SK-N-SH (cell line): ENCODE results near the gene ACSS1. TPM values are rescaled to one million over a fixed set of nuclear protein-coding genes. Genes with fewer than 3 reads are reported as not detected.

Source experiments
- CTCF ChIA-PET: fragments of 300-600, 350-600 bp; formaldehyde crosslinking; extraction: SDS; loops from one replicate; lab custom pipeline; 2021; lab: Yijun Ruan, JAX
- POLR2A ChIA-PET: fragments of 350-600 bp; sonication (Branson Sonifier 250); formaldehyde crosslinking; extraction: SDS; loops from one replicate; lab custom pipeline; 2020; ENCODE audit warnings: antibody characterized with exemption, inconsistent platforms; lab: Yijun Ruan, JAX
- DNase-seq: peaks from one replicate; pipeline ENCODE4 v3.0.0; 2012
- H2AFZ ChIP-seq: fragments of 200-600 bp; sonication (generic); 2 replicates; pipeline ENCODE4 v1.8.1; 2016; ENCODE audit warnings: antibody characterized with exemption, mild to moderate bottlenecking, low read depth
- H3F3A ChIP-seq: fragments of 200-600 bp; sonication (generic); replicated peaks from 2 replicates; pipeline ENCODE3; 2016; ENCODE audit warnings: antibody characterized with exemption, mild to moderate bottlenecking; ENCODE audit not compliant: insufficient read depth
- H3K27ac ChIP-seq, 2 experiments: fragments of 200-500 bp in 1 of 2; fragments of 200-600 bp in 1 of 2; sonication (Bioruptor generic) in 1 of 2; sonication (generic), shearing (Covaris generic) in 1 of 2; 2 replicates each; pipeline versions ENCODE4 v1.5.1 to v1.6.1; 2014 to 2016; ENCODE audit warnings: low read depth in 2 of 2, inconsistent platforms in 1 of 2, low read length in 1 of 2, mild to moderate bottlenecking in 1 of 2, mixed read lengths in 1 of 2
- H3K27me3 ChIP-seq: fragments of 200-600 bp; sonication (generic), shearing (Covaris generic); 2 replicates; pipeline ENCODE4 v1.6.1; 2016; ENCODE audit warnings: mixed run types; ENCODE audit not compliant: insufficient read depth
- H3K36me3 ChIP-seq, 2 experiments: fragments of 200-500 bp in 1 of 2; fragments of 200-600 bp in 1 of 2; sonication (Bioruptor generic) in 1 of 2; sonication (generic) in 1 of 2; replicated peaks in 1 of 2; 2 replicates each; pipeline versions ENCODE3 to v1.5.1; 2014 to 2016; ENCODE audit warnings: low read length in 1 of 2, mild to moderate bottlenecking in 1 of 2; ENCODE audit not compliant: insufficient read depth in 2 of 2, control insufficient read depth in 1 of 2
- H3K4me1 ChIP-seq, 2 experiments: fragments of 200-500 bp in 1 of 2; fragments of 200-600 bp in 1 of 2; sonication (Bioruptor generic) in 1 of 2; sonication (generic), shearing (Covaris generic) in 1 of 2; 2 replicates each; pipeline versions ENCODE4 v1.5.1 to v1.6.1; 2014 to 2016; ENCODE audit warnings: low read depth in 1 of 2, low read length in 1 of 2, mixed run types in 1 of 2; ENCODE audit not compliant: insufficient read depth in 2 of 2, control insufficient read depth in 1 of 2
- H3K4me2 ChIP-seq: fragments of 200-600 bp; sonication (generic), shearing (Covaris generic); 2 replicates; pipeline ENCODE4 v1.6.1; 2017; ENCODE audit warnings: mixed run types
- H3K4me3 ChIP-seq, 2 experiments: fragments of 200-500 bp in 1 of 2; fragments of 200-600 bp in 1 of 2; sonication (Bioruptor generic) in 1 of 2; sonication (generic), shearing (Covaris generic) in 1 of 2; 2 replicates each; pipeline versions ENCODE4 v1.5.1 to v1.8.1; 2014 to 2016; ENCODE audit warnings: low read depth in 2 of 2, inconsistent platforms in 1 of 2, low read length in 1 of 2, mild to moderate bottlenecking in 1 of 2, mixed read lengths in 1 of 2, moderate library complexity in 1 of 2
- H3K79me2 ChIP-seq: fragments of 200-600 bp; sonication (generic); 2 replicates; pipeline ENCODE4 v1.8.1; 2017; ENCODE audit warnings: mild to moderate bottlenecking; ENCODE audit not compliant: insufficient read depth
- H3K9ac ChIP-seq: fragments of 200-600 bp; sonication (generic); 2 replicates; pipeline ENCODE4 v1.6.1; 2017; ENCODE audit warnings: mixed run types
- H3K9me2 ChIP-seq: fragments of 200-600 bp; sonication (generic); 2 replicates; pipeline ENCODE4 v1.6.1; 2017; ENCODE audit warnings: mixed run types
- H3K9me3 ChIP-seq: fragments of 200-600 bp; sonication (generic); 2 replicates; pipeline ENCODE4 v1.6.1; 2017; ENCODE audit warnings: mixed run types, mild to moderate bottlenecking, moderate library complexity
- H4K20me1 ChIP-seq: fragments of 200-600 bp; sonication (generic); 2 replicates; pipeline ENCODE4 v1.6.1; 2017; ENCODE audit warnings: mild to moderate bottlenecking, mixed run types; ENCODE audit not compliant: insufficient read depth
- EP300 ChIP-seq, 2 experiments: IDR thresholded peaks; 2 replicates each; pipeline versions ENCODE4 v1.4.0 to v1.6.1; 2012; ENCODE audit warnings: borderline replicate concordance in 1 of 2, low read depth in 1 of 2, low read length in 1 of 2
- EZH2phosphoT487 ChIP-seq: fragments of 200-600 bp; sonication (generic); IDR thresholded peaks from 2 replicates; pipeline ENCODE4 v1.6.1; 2017; ENCODE audit warnings: low read depth, mixed run types, mild to moderate bottlenecking, antibody characterized with exemption, moderate library complexity, borderline replicate concordance
- FOSL2 ChIP-seq: IDR thresholded peaks from 2 replicates; pipeline ENCODE4 v1.4.0; 2012; ENCODE audit warnings: low read depth, mild to moderate bottlenecking, moderate library complexity, borderline replicate concordance
- FOXJ3 ChIP-seq: sonication (generic); formaldehyde crosslinking; IDR thresholded peaks from 2 replicates; pipeline ENCODE4 v1.5.1; 2020; ENCODE audit warnings: mild to moderate bottlenecking, missing genetic modification reagents
- GABPA ChIP-seq: IDR thresholded peaks from 2 replicates; pipeline ENCODE4 v1.4.0; 2012; ENCODE audit warnings: low read depth, mild to moderate bottlenecking
- GATA2 ChIP-seq: sonication (generic); formaldehyde crosslinking; IDR thresholded peaks from 2 replicates; pipeline ENCODE4 v1.5.0; 2020; ENCODE audit warnings: mild to moderate bottlenecking, missing genetic modification reagents
- IRF3 ChIP-seq: fragments of 150-350 bp; IDR thresholded peaks from 2 replicates; pipeline ENCODE4 v1.6.1; 2016; ENCODE audit warnings: mild to moderate bottlenecking, low read depth, low read length
- JUND ChIP-seq: IDR thresholded peaks from 2 replicates; pipeline ENCODE4 v1.4.0; 2012
- MAX ChIP-seq: IDR thresholded peaks from 2 replicates; pipeline ENCODE4 v1.4.0; 2012; ENCODE audit warnings: low read depth
- MEF2A ChIP-seq: IDR thresholded peaks from 2 replicates; pipeline ENCODE4 v1.4.0; 2012; ENCODE audit warnings: low read depth, borderline replicate concordance
- NFIC ChIP-seq: IDR thresholded peaks from 2 replicates; pipeline ENCODE4 v1.4.0; 2012; ENCODE audit warnings: borderline replicate concordance
- NRF1 ChIP-seq: IDR thresholded peaks from 2 replicates; pipeline ENCODE4 v1.6.1; 2012; ENCODE audit warnings: low read depth, mild to moderate bottlenecking, low read length
- POLR2AphosphoS5 ChIP-seq: IDR thresholded peaks from 2 replicates; pipeline ENCODE4 v1.6.1; 2012; ENCODE audit warnings: low read depth, low read length
- RAD21 ChIP-seq: IDR thresholded peaks from 2 replicates; pipeline ENCODE4 v1.6.1; 2012; ENCODE audit warnings: mild to moderate bottlenecking, low read length
- RCOR1 ChIP-seq: fragments of 150-350 bp; IDR thresholded peaks from 2 replicates; pipeline ENCODE4 v1.6.1; 2017; ENCODE audit warnings: antibody characterized with exemption, low read length
- SMC3 ChIP-seq: IDR thresholded peaks from 2 replicates; pipeline ENCODE4 v1.6.1; 2012; ENCODE audit warnings: low read depth, low read length, improper control_type of control experiment
- TEAD4 ChIP-seq: IDR thresholded peaks from 2 replicates; pipeline ENCODE4 v1.4.0; 2012; ENCODE audit warnings: mild to moderate bottlenecking, borderline replicate concordance; ENCODE audit not compliant: insufficient read depth
- USF2 ChIP-seq: fragments of 150-350 bp; IDR thresholded peaks from 2 replicates; pipeline ENCODE4 v1.6.1; 2017; ENCODE audit warnings: antibody characterized with exemption, low read length, low read depth, borderline replicate concordance
- YY1 ChIP-seq: IDR thresholded peaks from 2 replicates; pipeline ENCODE4 v1.4.0; 2012; ENCODE audit warnings: low read depth, mild to moderate bottlenecking
- ZBTB33 ChIP-seq: IDR thresholded peaks from 2 replicates; pipeline ENCODE4 v1.4.0; 2012; ENCODE audit warnings: low read depth, borderline replicate concordance
- WGBS: methylation state at CpG from one replicate; pipeline ENCODE4 v1.1.6; 2017; ENCODE audit warnings: low lambda C conversion rate; 5-methylcytosine and 5-hydroxymethylcytosine counted together
- polyA plus RNA-seq, 3 experiments: library from polyadenylated mRNA; depleted of rRNA; stranded (reverse); fragments of >200 nt; gene quantifications; 2 replicates each; pipeline ENCODE4 v1.2.3, GENCODE V29; 2012

ACSS1 gene
- polyA plus RNA-seq, 1 of the 3 experiments (the other 2 are of a cell fraction), result 2.0 TPM

- no peak overlapping the region for H3K4me2 ChIP-seq
- DNase-seq, result no peak
- no peaks in the 10 kb centered on the region for H3F3A ChIP-seq
- no peaks in the 10 kb centered on the region for H3K9me2 ChIP-seq
- H4K20me1 ChIP-seq, result no peaks in the 10 kb centered on the region
- 91% methylated on average over 4 of the region's 4 CpGs for WGBS
- no peak for TF ChIP-seq RCOR1
- TF ChIP-seq RAD21, result no peak
- TF ChIP-seq SMC3, result no peak
- TF ChIP-seq NRF1, result no peak
- no peak for TF ChIP-seq ZBTB33
- TF ChIP-seq MEF2A, result no peak
- no peak for TF ChIP-seq TEAD4
- no peak for TF ChIP-seq FOSL2
- no peak for TF ChIP-seq JUND
- no peak for TF ChIP-seq GABPA
- TF ChIP-seq NFIC, result no peak
- no peak for TF ChIP-seq YY1
- no peak for TF ChIP-seq GATA2 (CRISPR knock-in tag)
- peaks cover 23% of the 10 kb centered on the region; the same call in 1 of the 2 replicates for H3K79me2 ChIP-seq
- H3K4me3 ChIP-seq, result no peak overlapping the region; a peak in 1 of 4 replicates
- peaks cover 6% of the 10 kb centered on the region; the same call in 1 of the 2 replicates for H3K9me3 ChIP-seq
- H3K27me3 ChIP-seq, result no peaks in the 10 kb centered on the region
- ChIA-PET POLR2A (no interaction called here), CTCF (no interaction called here)
- H3K36me3 ChIP-seq, result peaks cover 41 to 43% of the 10 kb centered on the region in 2 experiments
- H3K27ac ChIP-seq, result no peak overlapping the region
- H2AFZ ChIP-seq, result no peak overlapping the region
- no peaks in the 10 kb centered on the region; a peak in 1 of 4 replicates for H3K4me1 ChIP-seq
- no peak overlapping the region for H3K9ac ChIP-seq
These were observed 76.7 kb downstream of the ACSS1 start for GRCh38 chr20:24981282-24981681.

GRCh38 chr20:24980291-24981053 is 77.5 kb downstream of the ACSS1 start:
- WGBS, result 92% methylated on average over 21 of the region's 34 CpGs
- no peaks in the 10 kb centered on the region for H4K20me1 ChIP-seq
- peaks cover 43 to 45% of the 10 kb centered on the region in 2 experiments for H3K36me3 ChIP-seq
- no peaks in the 10 kb centered on the region for H3K27me3 ChIP-seq
- ChIA-PET POLR2A (no interaction called here), CTCF (no interaction called here)
- no peak overlapping the region for H2AFZ ChIP-seq
- H3K27ac ChIP-seq, result no peak overlapping the region
- H3K9ac ChIP-seq, result no peak overlapping the region
- no peak overlapping the region for H3K4me3 ChIP-seq
- H3K9me3 ChIP-seq, result peaks cover 11% of the 10 kb centered on the region; the same call in 1 of the 2 replicates
- peaks cover 21% of the 10 kb centered on the region; the same call in 1 of the 2 replicates for H3K79me2 ChIP-seq
- no peaks in the 10 kb centered on the region for H3K4me1 ChIP-seq
- DNase-seq, result no peak
- no peaks in the 10 kb centered on the region for H3F3A ChIP-seq
- no peaks in the 10 kb centered on the region for H3K9me2 ChIP-seq
- H3K4me2 ChIP-seq, result no peak overlapping the region
- TF ChIP-seq YY1 (no peak), USF2 (no peak), NFIC (no peak), MEF2A (no peak), MAX (no peak), GATA2 (CRISPR knock-in tag) (no peak), IRF3 (no peak), EP300 (IDR thresholded peaks at IDR 0.05; ENCODE audit: borderline replicate concordance in 1 of 2, low read depth in 1 of 2, low read length in 1 of 2) (no peak), POLR2AphosphoS5 (no peak), ZBTB33 (no peak), GABPA (no peak), NRF1 (no peak), EZH2phosphoT487 (no peak), FOXJ3 (CRISPR knock-in tag) (no peak), RCOR1 (no peak)
